Measurements from ENCODE around the gene TCAF1.

TCAF1 gene, protein sequence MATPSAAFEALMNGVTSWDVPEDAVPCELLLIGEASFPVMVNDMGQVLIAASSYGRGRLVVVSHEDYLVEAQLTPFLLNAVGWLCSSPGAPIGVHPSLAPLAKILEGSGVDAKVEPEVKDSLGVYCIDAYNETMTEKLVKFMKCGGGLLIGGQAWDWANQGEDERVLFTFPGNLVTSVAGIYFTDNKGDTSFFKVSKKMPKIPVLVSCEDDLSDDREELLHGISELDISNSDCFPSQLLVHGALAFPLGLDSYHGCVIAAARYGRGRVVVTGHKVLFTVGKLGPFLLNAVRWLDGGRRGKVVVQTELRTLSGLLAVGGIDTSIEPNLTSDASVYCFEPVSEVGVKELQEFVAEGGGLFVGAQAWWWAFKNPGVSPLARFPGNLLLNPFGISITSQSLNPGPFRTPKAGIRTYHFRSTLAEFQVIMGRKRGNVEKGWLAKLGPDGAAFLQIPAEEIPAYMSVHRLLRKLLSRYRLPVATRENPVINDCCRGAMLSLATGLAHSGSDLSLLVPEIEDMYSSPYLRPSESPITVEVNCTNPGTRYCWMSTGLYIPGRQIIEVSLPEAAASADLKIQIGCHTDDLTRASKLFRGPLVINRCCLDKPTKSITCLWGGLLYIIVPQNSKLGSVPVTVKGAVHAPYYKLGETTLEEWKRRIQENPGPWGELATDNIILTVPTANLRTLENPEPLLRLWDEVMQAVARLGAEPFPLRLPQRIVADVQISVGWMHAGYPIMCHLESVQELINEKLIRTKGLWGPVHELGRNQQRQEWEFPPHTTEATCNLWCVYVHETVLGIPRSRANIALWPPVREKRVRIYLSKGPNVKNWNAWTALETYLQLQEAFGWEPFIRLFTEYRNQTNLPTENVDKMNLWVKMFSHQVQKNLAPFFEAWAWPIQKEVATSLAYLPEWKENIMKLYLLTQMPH

DNA sequence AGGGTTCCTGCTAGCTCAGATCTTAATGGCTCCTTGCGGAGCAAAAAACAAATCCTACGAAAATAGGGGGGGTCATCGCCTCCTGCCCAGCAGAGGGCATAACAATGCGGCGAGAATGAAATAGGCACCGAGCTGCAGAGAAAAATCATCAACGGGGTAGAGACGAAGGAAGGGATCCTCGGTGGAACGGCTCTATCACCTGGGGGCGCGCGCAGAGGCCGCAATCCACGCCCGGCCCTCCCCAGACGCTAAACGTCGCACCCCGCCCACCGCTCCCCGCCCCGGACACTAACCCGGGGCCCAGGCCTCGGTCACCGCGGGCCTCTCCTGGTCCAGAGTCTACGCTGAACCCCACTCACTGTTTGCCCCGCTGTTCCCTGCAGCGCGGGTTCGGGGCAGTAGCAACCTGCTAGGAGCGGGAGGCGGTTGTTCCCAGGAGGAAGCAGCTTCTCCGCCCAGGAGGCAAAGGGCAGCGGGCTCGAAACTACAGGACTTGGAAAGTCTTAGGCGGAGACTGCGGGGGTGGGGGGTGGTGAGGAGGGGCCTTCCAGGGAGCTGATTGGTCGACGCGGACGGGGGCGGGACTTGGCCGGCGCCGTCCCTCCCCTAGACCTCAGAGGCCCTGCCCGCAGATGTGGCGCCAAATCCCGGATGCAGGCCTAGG lies at the start of gene TCAF1:
TSS of gene TCAF1 (minus strand) at position 509 of the 664 bp plus-strand sequence. CDS start 25,568 bp downstream, outside the sequence.
- Histone ChIP-seq H3K36me3 (ENCODE audit: control insufficient read depth in 1 of 2, insufficient read depth in 2 of 2, low read length in 2 of 2) (no peaks in the 10 kb centered on the region), H3K4me1 (ENCODE audit: control insufficient read depth in 1 of 2, insufficient read depth in 2 of 2, low read length in 2 of 2) (peaks cover 10 to 20% of the 10 kb centered on the region in 2 donors), H3K9me3 (ENCODE audit: control insufficient read depth in 1 of 2, low read length in 2 of 2) (no peaks in the 10 kb centered on the region), H3K27ac (ENCODE audit: low read length) (peak within 1 kb of the TSS; percentile 96), H3K4me3 (ENCODE audit: low read depth in 1 of 2, low read length in 2 of 2) (peak within 1 kb of the TSS; percentile 85 to 95), H3K27me3 (ENCODE audit: low read depth, low read length) (no peaks in the 10 kb centered on the region)

- Histone ChIP-seq H3K4me1 (ENCODE audit: control insufficient read depth in 1 of 2, insufficient read depth in 2 of 2, low read length in 2 of 2) (no peaks in the 10 kb centered on the region), H3K4me3 (ENCODE audit: low read depth in 1 of 2, low read length in 2 of 2) (no peak overlapping the region), H3K27me3 (ENCODE audit: low read depth, low read length) (no peaks in the 10 kb centered on the region), H3K27ac (ENCODE audit: low read length) (no peak overlapping the region), H3K9me3 (ENCODE audit: control insufficient read depth in 1 of 2, low read length in 2 of 2) (no peaks in the 10 kb centered on the region), H3K36me3 (ENCODE audit: control insufficient read depth in 1 of 2, insufficient read depth in 2 of 2, low read length in 2 of 2) (no peaks in the 10 kb centered on the region)
Measured at GRCh38 chr7:143948733-143949132, 46.8 kb upstream of the TCAF1 start.

- Histone ChIP-seq H3K4me3 (ENCODE audit: low read depth in 1 of 2, low read length in 2 of 2) (no peak overlapping the region), H3K9me3 (ENCODE audit: control insufficient read depth in 1 of 2, low read length in 2 of 2) (no peaks in the 10 kb centered on the region), H3K27me3 (ENCODE audit: low read depth, low read length) (no peaks in the 10 kb centered on the region), H3K4me1 (ENCODE audit: control insufficient read depth in 1 of 2, insufficient read depth in 2 of 2, low read length in 2 of 2) (no peaks in the 10 kb centered on the region), H3K27ac (ENCODE audit: low read length) (no peak overlapping the region), H3K36me3 (ENCODE audit: control insufficient read depth in 1 of 2, insufficient read depth in 2 of 2, low read length in 2 of 2) (no peaks in the 10 kb centered on the region)
Measured at GRCh38 chr7:143947111-143947510, 45.1 kb upstream of the TCAF1 start.

DNA sequence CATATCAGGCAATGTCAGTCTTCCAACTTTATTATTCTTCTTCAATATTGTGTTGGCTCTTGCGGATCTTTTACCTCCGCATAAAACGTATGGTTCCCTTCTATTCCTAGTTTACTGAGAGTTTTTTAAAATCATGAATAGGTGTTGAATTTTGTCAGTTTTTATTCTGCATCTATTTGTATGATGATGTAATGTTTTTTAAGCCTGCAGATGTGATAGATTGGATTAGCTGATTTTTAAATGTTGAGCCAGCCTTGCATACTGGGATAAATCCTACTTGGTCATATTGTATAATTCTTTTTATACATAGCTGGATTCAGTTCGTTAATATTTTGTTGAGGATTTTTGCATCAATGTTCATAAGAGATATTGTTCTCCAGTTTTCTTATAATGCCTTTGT lies 43.4 kb upstream of the TCAF1 start:
- Histone ChIP-seq H3K36me3 (ENCODE audit: control insufficient read depth in 1 of 2, insufficient read depth in 2 of 2, low read length in 2 of 2) (no peaks in the 10 kb centered on the region), H3K27ac (ENCODE audit: low read length) (no peak overlapping the region), H3K4me3 (ENCODE audit: low read depth in 1 of 2, low read length in 2 of 2) (no peak overlapping the region), H3K4me1 (ENCODE audit: control insufficient read depth in 1 of 2, insufficient read depth in 2 of 2, low read length in 2 of 2) (no peaks in the 10 kb centered on the region), H3K9me3 (ENCODE audit: control insufficient read depth in 1 of 2, low read length in 2 of 2) (no peaks in the 10 kb centered on the region), H3K27me3 (ENCODE audit: low read depth, low read length) (no peaks in the 10 kb centered on the region)

GRCh38 chr7:143938379-143939243 lies 36.6 kb upstream of the TCAF1 start:
- Histone ChIP-seq H3K27ac (ENCODE audit: low read length) (no peak overlapping the region), H3K9me3 (ENCODE audit: control insufficient read depth in 1 of 2, low read length in 2 of 2) (no peaks in the 10 kb centered on the region), H3K4me1 (ENCODE audit: control insufficient read depth in 1 of 2, insufficient read depth in 2 of 2, low read length in 2 of 2) (no peaks in the 10 kb centered on the region), H3K27me3 (ENCODE audit: low read depth, low read length) (no peaks in the 10 kb centered on the region), H3K4me3 (ENCODE audit: low read depth in 1 of 2, low read length in 2 of 2) (no peak overlapping the region), H3K36me3 (ENCODE audit: control insufficient read depth in 1 of 2, insufficient read depth in 2 of 2, low read length in 2 of 2) (no peaks in the 10 kb centered on the region)

GRCh38 chr7:143936087-143937009 lies 34.4 kb upstream of the TCAF1 start:
- Histone ChIP-seq H3K4me1 (ENCODE audit: control insufficient read depth in 1 of 2, insufficient read depth in 2 of 2, low read length in 2 of 2) (no peaks in the 10 kb centered on the region), H3K27ac (ENCODE audit: low read length) (no peak overlapping the region), H3K36me3 (ENCODE audit: control insufficient read depth in 1 of 2, insufficient read depth in 2 of 2, low read length in 2 of 2) (no peaks in the 10 kb centered on the region), H3K9me3 (ENCODE audit: control insufficient read depth in 1 of 2, low read length in 2 of 2) (no peaks in the 10 kb centered on the region), H3K27me3 (ENCODE audit: low read depth, low read length) (no peaks in the 10 kb centered on the region), H3K4me3 (ENCODE audit: low read depth in 1 of 2, low read length in 2 of 2) (no peak overlapping the region)

DNA sequence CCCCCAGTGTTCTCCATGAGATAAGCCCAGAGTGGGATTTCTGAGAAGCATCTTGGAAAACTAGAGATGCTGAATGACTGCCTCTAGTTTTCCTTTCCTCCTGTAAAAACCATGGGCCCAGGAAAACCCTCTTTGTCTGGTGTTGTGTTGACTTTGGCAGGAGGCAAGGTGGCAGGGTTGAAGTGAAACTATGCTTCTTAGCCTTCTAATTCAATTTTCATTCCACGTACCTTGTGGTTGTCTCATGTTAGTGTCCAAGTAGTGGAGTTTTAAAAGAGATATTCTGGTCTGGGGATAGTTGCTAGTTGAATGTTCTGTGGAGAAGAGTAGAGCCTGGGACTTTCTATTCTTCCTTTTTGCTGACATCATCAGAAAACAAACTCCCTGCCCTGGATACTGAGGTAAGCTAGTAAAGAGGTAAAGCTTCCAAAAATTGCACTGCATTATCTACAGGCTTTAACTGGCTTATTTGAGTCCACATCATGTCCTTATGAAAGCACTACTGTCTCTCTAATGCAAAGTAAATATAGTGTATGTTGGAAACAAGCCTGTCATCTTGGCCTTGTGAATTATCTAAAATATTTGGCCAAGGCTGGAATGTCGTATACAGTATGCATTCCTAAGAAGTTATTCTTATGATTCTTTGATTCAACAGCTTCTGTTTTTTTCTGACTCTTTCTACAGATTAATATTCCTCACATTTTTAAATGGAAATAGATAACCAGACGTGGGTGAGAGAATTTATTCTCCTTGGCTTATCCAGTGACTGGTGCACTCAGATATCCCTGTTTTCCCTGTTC lies 32.8 kb upstream of the TCAF1 start, which contains the start of gene OR2F2:
TSS of gene OR2F2 (plus strand) at position 708 of the 800 bp plus-strand sequence. CDS start at position 708, 0 bp downstream.
- Histone ChIP-seq H3K27ac (ENCODE audit: low read length) (no peak within 1 kb of the TSS), H3K4me1 (ENCODE audit: control insufficient read depth in 1 of 2, insufficient read depth in 2 of 2, low read length in 2 of 2) (no peaks in the 10 kb centered on the region), H3K4me3 (ENCODE audit: low read depth in 1 of 2, low read length in 2 of 2) (no peak within 1 kb of the TSS), H3K36me3 (ENCODE audit: control insufficient read depth in 1 of 2, insufficient read depth in 2 of 2, low read length in 2 of 2) (no peaks in the 10 kb centered on the region), H3K9me3 (ENCODE audit: control insufficient read depth in 1 of 2, low read length in 2 of 2) (no peaks in the 10 kb centered on the region), H3K27me3 (ENCODE audit: low read depth, low read length) (no peaks in the 10 kb centered on the region)

DNA sequence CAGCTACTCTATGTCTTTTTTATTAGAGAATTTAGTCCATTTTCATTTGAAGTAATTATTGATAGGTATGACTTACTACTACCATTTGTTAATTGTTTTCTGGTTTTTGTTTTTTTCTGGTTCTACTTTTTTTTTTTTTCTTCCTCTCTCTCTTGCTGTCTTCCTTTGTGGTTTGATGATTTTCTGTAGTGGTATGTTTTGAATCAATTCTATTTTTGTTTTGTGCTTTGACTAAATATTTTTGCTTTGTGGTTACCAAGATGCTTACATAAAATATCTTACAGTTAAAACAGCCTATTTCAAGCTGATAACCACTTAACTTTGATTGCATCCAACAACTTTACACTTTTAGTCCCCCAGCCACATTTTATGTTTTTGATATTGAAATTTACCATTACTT lies 29.8 kb upstream of the TCAF1 start:
- Histone ChIP-seq H3K36me3 (ENCODE audit: control insufficient read depth in 1 of 2, insufficient read depth in 2 of 2, low read length in 2 of 2) (no peaks in the 10 kb centered on the region), H3K4me1 (ENCODE audit: control insufficient read depth in 1 of 2, insufficient read depth in 2 of 2, low read length in 2 of 2) (no peaks in the 10 kb centered on the region), H3K9me3 (ENCODE audit: control insufficient read depth in 1 of 2, low read length in 2 of 2) (no peaks in the 10 kb centered on the region)

DNA sequence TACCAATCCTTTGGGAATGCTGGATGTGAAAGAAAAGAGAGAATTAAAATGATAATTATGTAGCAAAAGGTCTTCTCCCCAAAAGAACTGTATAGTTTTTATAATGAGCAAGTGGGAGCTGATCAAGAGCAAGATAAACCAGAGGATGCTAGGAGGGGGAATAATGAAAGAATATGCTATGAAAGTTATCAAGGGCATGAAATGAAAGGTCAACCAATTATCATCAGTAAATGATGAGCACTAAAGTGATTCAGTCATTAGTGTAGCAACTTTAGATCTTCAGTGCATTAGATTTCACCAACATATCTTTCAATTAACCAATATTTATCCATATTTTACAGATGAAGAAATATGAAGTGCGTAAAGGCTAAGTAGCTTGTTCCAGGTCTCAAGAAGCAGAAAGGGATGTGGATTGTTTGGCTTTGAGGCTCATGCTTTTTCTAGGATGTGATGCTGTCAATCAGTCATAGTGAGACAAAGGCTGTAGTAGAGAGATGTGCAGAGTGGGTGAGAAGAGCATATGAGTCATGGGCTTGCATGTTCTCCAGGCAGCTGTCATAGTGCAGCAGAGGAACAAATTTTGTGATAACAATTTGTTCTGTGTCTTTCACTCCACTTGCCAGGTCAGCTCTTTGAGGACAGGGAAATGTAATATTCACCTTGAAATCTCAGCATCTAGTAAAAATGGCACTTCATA lies 27.4 kb upstream of the TCAF1 start:
- Histone ChIP-seq H3K4me1 (ENCODE audit: control insufficient read depth in 1 of 2, insufficient read depth in 2 of 2, low read length in 2 of 2) (no peaks in the 10 kb centered on the region), H3K4me3 (ENCODE audit: low read depth in 1 of 2, low read length in 2 of 2) (no peak overlapping the region), H3K36me3 (ENCODE audit: control insufficient read depth in 1 of 2, insufficient read depth in 2 of 2, low read length in 2 of 2) (no peaks in the 10 kb centered on the region), H3K27ac (ENCODE audit: low read length) (no peak overlapping the region), H3K27me3 (ENCODE audit: low read depth, low read length) (no peaks in the 10 kb centered on the region), H3K9me3 (ENCODE audit: control insufficient read depth in 1 of 2, low read length in 2 of 2) (no peaks in the 10 kb centered on the region)

More for the DNA sequence above, 29.8 kb upstream of the TCAF1 start:
- no peak overlapping the region for H3K4me3 ChIP-seq (ENCODE audit: low read depth in 1 of 2, low read length in 2 of 2)
- H3K27ac ChIP-seq (ENCODE audit: low read length), result no peak overlapping the region
- no peaks in the 10 kb centered on the region for H3K27me3 ChIP-seq (ENCODE audit: low read depth, low read length)
